ENCODE results near the gene SPG11. TPM values are rescaled to one million over a fixed set of nuclear protein-coding genes. Genes with fewer than 3 reads are reported as not detected.

SPG11 gene
- total and polyA plus RNA-seq, 2 experiments from 2014 or later = 23.3 to 42.2 TPM

- H3K27ac ChIP-seq (ENCODE audit: low read depth) = no peak overlapping the region
Observed at GRCh38 chr15:44516436-44516835, 147.0 kb downstream of the SPG11 start.

More at GRCh38 chr15:44516436-44516835, 147.0 kb downstream of the SPG11 start:
- Mint-ChIP-seq H3K4me3 (no peak overlapping the region), H3K36me3 (ENCODE audit: low read depth) (peaks cover 35% of the 10 kb centered on the region), H3K27me3 (ENCODE audit: insufficient read depth, low read depth, poor library complexity) (no peaks in the 10 kb centered on the region), H3K4me1 (no peaks in the 10 kb centered on the region), H3K9me3 (no peaks in the 10 kb centered on the region), H3K27ac (no peak overlapping the region)
- Histone ChIP-seq H3K4me3 (no peak overlapping the region), H3K4me2 (no peak overlapping the region), H3K36me3 (ENCODE audit: insufficient read depth) (peaks cover 18% of the 10 kb centered on the region), H3F3A (replicated peaks; ENCODE audit: low read depth) (no peaks in the 10 kb centered on the region), H4K20me1 (replicated peaks; ENCODE audit: insufficient read depth) (no peaks in the 10 kb centered on the region; the same call in 1 of the 2 replicates), H3K9me2 (ENCODE audit: insufficient read depth) (no peaks in the 10 kb centered on the region), H3K79me2 (replicated peaks; ENCODE audit: insufficient read depth) (0 out of 2 replicates have a peak, but pooled peaks cover 3% of the 10 kb centered on the region), H2AFZ (no peak overlapping the region), H3K4me1 (ENCODE audit: insufficient read depth) (no peaks in the 10 kb centered on the region), H3K27me3 (ENCODE audit: insufficient read depth) (no peaks in the 10 kb centered on the region)
- no peak for TF ChIP-seq NANOG (IDR thresholded peaks at IDR 0.05; ENCODE audit: borderline replicate concordance)
- no peak for TF ChIP-seq STAT1 (IDR thresholded peaks at IDR 0.05; ENCODE audit: unreplicated experiment)
- no peak for TF ChIP-seq CTCF (conservative IDR thresholded peaks at IDR 0.05; ENCODE audit: low read depth in 2 of 2)
- no peak for TF ChIP-seq ZNF462 (CRISPR knock-in tag; IDR thresholded peaks at IDR 0.05)
- no peak for TF ChIP-seq JUNB (IDR thresholded peaks at IDR 0.05; ENCODE audit: unreplicated experiment)
- no peak for TF ChIP-seq REST (IDR thresholded peaks at IDR 0.05; ENCODE audit: unreplicated experiment)
- no peak for TF ChIP-seq POLR2AphosphoS5 (IDR thresholded peaks at IDR 0.05; ENCODE audit: low read depth)
- TF ChIP-seq ZNF331 (CRISPR knock-in tag; IDR thresholded peaks at IDR 0.05; ENCODE audit: low read depth) = no peak
- no peak for TF ChIP-seq ZNF114 (CRISPR knock-in tag; IDR thresholded peaks at IDR 0.05)
- TF ChIP-seq EZH2phosphoT487 (IDR thresholded peaks at IDR 0.05; ENCODE audit: unreplicated experiment) = no peak
- DNase-seq (ENCODE audit: low spot score) (no peak), ATAC-seq (no peak)

Measured in GM23338 (cell line).